OCI-LY7 (cell line): ENCODE measurements around the gene SEC31A.

Source experiments
- CTCF ChIP-seq: fragments of 200-600 bp; sonication (generic); conservative IDR thresholded peaks from 2 replicates; pipeline ENCODE4 v1.5.1; 2014; ENCODE audit warnings: mild to moderate bottlenecking, antibody characterized with exemption, low read length, moderate library complexity, mixed read lengths
- EZH2phosphoT487 ChIP-seq: fragments of 200-600 bp; sonication (generic); IDR thresholded peaks from 2 replicates; pipeline ENCODE4 v1.6.1; 2018; ENCODE audit warnings: low read depth, borderline replicate concordance, mild to moderate bottlenecking, mixed run types, antibody characterized with exemption, low read length, moderate library complexity, mixed read lengths

- no peak for TF ChIP-seq CTCF
- no peak for TF ChIP-seq EZH2phosphoT487
Measured at GRCh38 chr4:82891707-82892466, 934 bp upstream of the SEC31A start.
